Adipocyte (in vitro differentiated cells): ENCODE results near the gene DAAM1.

ENCODE experiments used
- DNase-seq: peaks from one replicate; pipeline ENCODE4 v3.0.0-alpha.2; 2015; ENCODE audit warnings: low read depth
- H3K27me3 ChIP-seq: replicated peaks from 2 replicates; pipeline ENCODE4 v1.7.0; 2013; ENCODE audit warnings: mild to moderate bottlenecking, low read length, moderate library complexity; ENCODE audit not compliant: control insufficient read depth, insufficient read depth
- H3K36me3 ChIP-seq: 2 replicates; pipeline ENCODE4 v1.7.0; 2013; ENCODE audit warnings: low read length, mild to moderate bottlenecking, moderate library complexity; ENCODE audit not compliant: control insufficient read depth, insufficient read depth, severe bottlenecking
- H3K4me1 ChIP-seq: 2 replicates; pipeline ENCODE4 v1.7.0; 2013; ENCODE audit warnings: mild to moderate bottlenecking, low read length, moderate library complexity; ENCODE audit not compliant: control insufficient read depth, insufficient read depth
- H3K4me3 ChIP-seq: 2 replicates; pipeline ENCODE4 v1.7.0; 2013; ENCODE audit warnings: mild to moderate bottlenecking, low read length, moderate library complexity
- H3K9ac ChIP-seq: 2 replicates; pipeline ENCODE4 v1.7.0; 2013; ENCODE audit warnings: mild to moderate bottlenecking, low read length, moderate library complexity
- H3K9me3 ChIP-seq: 2 replicates; pipeline ENCODE4 v1.7.0; 2013; ENCODE audit warnings: mild to moderate bottlenecking, low read length, moderate library complexity; ENCODE audit not compliant: control insufficient read depth

The DAAM1 gene

DNA sequence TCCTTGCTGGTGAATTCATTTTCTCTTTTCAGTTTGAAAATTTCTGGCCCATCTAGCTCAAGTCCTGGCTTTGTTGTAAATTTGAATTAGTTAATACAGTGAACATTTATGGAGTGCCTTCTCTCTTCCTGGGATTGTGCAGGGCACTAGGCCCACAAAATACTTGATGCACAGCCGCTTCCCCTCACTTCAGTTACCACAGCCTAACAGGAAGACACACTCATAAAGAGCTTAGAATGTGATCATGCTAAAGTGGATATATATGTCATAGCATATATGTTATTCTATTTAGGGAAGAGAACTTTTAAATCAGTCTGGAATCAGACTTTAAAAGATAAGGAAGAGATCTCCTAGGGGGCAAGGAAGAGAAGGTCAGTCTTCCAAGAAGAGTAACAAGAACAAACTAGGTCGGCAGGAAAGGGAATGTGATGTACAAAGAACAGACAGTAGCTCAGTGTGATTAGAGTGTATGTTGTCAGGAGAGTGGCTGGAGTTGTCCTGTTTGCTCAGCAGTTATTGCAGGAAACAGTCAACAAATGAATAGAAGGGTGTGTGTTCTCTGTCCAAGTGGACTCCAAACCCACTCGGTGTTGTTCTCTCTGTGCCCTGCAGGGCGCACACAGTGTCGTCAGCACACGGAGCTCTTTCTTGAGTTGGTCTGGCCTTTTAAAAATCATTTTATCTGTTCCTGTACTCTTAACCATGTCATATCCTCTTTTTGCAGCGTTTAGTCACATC is 74.4 kb downstream of the DAAM1 start:
- H3K4me1 ChIP-seq = no peaks in the 10 kb centered on the region
- no peak overlapping the region for H3K4me3 ChIP-seq
- peaks cover 16% of the 10 kb centered on the region for H3K36me3 ChIP-seq
- DNase-seq = no peak
- no peaks in the 10 kb centered on the region for H3K9me3 ChIP-seq
- no peaks in the 10 kb centered on the region for H3K27me3 ChIP-seq
- no peak overlapping the region for H3K9ac ChIP-seq

DNA sequence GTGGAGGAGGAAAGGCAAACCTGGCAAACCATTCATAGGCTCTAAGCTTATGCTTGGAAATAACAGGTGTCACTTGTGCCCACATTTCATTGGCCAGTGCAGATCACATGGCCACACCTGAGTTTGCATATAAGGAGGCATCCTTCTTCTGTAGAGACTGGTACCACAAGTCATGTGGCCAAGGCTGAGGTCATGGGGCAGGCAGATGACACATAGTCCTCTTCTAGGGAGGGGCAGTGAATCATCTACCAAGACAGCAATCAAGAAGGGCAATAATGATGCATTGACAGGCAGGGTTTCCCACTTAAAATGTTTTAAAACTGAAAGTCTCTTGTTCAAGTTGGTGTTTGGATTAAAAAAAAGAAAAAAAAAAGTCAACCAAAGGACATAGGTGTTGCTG is 77.3 kb downstream of the DAAM1 start:
- no peaks in the 10 kb centered on the region for H3K9me3 ChIP-seq
- H3K4me1 ChIP-seq = no peaks in the 10 kb centered on the region
- no peak overlapping the region for H3K9ac ChIP-seq
- H3K4me3 ChIP-seq = no peak overlapping the region
- no peaks in the 10 kb centered on the region for H3K27me3 ChIP-seq
- DNase-seq = no peak
- H3K36me3 ChIP-seq = peaks cover 24% of the 10 kb centered on the region

DNA sequence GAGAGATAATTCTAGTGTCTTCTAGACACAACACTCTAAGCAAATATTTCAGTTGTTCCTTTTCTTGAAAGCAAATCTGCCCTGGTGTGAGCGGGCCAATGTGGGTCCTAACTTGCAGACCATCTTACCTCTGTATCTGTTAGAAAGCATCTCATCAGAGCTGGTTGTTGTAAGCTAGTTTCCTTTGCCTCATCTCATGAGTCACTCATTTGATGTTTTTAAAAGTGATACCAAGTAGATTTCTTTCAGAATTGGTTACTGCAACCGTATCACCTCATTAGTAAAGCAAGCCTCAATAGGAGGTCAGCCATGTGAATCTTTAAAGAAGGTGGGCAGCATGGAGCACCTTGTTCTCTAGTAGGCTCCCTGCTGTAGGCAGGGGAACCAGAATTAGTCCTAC is 78.6 kb downstream of the DAAM1 start:
- Histone ChIP-seq H3K27me3 (no peaks in the 10 kb centered on the region), H3K9me3 (no peaks in the 10 kb centered on the region), H3K9ac (no peak overlapping the region), H3K36me3 (peaks cover 24% of the 10 kb centered on the region), H3K4me3 (no peak overlapping the region), H3K4me1 (peaks cover 10% of the 10 kb centered on the region)
- DNase-seq = no peak

DNA sequence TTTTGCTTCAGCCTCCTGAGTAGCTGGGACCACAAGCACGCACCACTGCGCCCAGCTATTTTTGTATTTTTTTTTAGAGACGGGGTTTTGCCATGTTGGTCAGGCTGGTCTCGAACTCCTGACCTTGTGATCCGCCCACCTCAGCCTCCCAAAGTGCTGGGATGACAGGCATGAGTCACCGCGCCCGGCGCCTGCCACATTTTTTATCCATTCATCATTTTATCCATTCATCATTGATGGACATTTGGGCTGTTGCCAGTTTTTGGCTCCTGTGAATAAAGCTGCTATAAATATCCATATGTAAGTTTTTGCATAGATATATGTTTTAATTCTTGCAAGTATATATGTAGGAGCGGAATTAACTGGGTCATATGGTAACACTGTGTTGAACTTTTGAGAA is 79.5 kb downstream of the DAAM1 start:
- no peak for DNase-seq
- peaks cover 24% of the 10 kb centered on the region for H3K36me3 ChIP-seq
- H3K4me1 ChIP-seq = peaks cover 16% of the 10 kb centered on the region
- no peak overlapping the region for H3K4me3 ChIP-seq
- H3K27me3 ChIP-seq = no peaks in the 10 kb centered on the region
- no peaks in the 10 kb centered on the region for H3K9me3 ChIP-seq
- H3K9ac ChIP-seq = no peak overlapping the region

DNA sequence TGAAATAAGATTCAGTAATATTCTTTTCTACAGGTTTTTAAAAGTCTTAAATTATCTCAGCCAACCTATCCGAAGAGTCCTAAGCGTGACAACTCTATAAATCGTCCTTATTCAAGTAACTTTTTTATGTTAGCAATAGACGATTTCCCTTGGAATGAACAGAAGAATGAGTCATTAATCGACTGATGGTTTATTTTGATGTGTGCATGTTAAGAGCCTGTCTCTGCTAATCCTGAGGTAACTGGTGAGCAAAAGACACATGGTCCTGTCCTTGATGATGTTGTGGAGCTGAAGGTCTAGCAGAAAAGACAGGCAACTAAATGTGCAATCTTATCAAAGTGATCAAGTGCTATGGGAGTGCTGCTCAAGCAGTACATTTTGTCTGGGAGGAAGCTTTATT is 80.4 kb downstream of the DAAM1 start:
- H3K36me3 ChIP-seq = peaks cover 21% of the 10 kb centered on the region
- no peaks in the 10 kb centered on the region for H3K9me3 ChIP-seq
- H3K4me1 ChIP-seq = peaks cover 21% of the 10 kb centered on the region
- DNase-seq = no peak
- H3K27me3 ChIP-seq = no peaks in the 10 kb centered on the region
- no peak overlapping the region for H3K9ac ChIP-seq
- H3K4me3 ChIP-seq = no peak overlapping the region

DNA sequence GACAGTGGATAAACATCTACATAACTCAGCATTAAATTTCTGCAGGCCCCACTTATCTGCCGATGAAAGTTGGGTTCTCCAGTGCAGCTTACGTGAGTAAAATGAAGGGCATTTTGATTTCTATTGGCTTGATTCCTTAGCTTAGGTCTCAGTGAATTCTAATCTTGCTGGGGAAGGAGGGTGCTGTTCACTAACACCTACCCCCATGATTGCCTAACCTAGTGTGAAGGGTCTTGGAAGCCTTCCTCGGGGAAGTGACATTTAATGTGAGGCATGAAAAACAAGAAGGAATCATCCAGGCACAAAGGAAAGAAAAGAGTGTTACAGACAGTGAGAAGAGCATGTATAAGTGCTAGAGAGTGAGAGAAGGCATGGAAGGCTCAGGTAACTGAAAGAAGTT is 81.0 kb downstream of the DAAM1 start:
- Histone ChIP-seq H3K27me3 (no peaks in the 10 kb centered on the region), H3K4me3 (no peak overlapping the region), H3K36me3 (peaks cover 16% of the 10 kb centered on the region), H3K4me1 (peaks cover 27% of the 10 kb centered on the region), H3K9ac (no peak overlapping the region), H3K9me3 (no peaks in the 10 kb centered on the region)
- no peak for DNase-seq

DNA sequence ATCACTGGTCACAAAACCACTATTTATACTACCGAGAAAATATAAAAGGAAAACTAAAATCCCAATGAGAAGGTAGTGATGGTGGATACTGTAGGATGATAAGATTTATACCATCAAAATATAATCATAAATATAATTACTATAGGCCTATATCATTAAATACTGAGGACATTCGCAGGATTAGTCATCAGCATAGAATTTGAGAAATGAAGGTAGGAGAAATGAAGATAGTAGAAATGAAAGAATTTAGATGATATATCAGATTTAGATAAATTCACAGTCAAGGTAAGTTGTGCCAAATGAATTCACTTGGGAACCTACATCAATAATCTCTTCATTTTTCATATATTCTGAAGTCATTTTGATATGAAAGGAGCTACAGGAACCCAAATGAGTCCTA is 82.8 kb downstream of the DAAM1 start:
- Histone ChIP-seq H3K9ac (no peak overlapping the region), H3K4me3 (no peak overlapping the region), H3K9me3 (no peaks in the 10 kb centered on the region), H3K36me3 (peaks cover 8% of the 10 kb centered on the region), H3K27me3 (no peaks in the 10 kb centered on the region), H3K4me1 (peaks cover 45% of the 10 kb centered on the region)
- no peak for DNase-seq

DNA sequence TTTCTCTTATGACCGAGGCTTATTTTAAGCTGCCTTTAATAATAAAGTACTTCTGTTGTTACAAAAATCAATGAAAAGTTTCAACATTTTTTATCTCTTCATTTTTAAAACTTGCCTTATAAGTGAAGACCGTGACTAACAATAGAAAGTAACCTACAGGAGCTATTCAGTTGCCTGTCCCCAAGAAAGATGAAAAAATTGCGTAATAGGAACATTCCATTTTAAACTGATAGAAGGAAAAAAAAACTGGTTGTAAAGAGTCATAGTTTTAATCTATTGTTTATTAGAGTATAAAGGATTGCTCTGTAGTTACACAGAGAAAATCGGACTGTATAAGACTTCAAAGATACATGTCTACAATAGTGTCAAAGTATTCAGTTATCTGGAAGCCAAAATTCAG is 83.3 kb downstream of the DAAM1 start:
- Histone ChIP-seq H3K9me3 (no peaks in the 10 kb centered on the region), H3K36me3 (peaks cover 8% of the 10 kb centered on the region), H3K9ac (no peak overlapping the region), H3K4me1 (peaks cover 48% of the 10 kb centered on the region), H3K4me3 (no peak overlapping the region), H3K27me3 (no peaks in the 10 kb centered on the region)
- DNase-seq = peak; percentile 65

DNA sequence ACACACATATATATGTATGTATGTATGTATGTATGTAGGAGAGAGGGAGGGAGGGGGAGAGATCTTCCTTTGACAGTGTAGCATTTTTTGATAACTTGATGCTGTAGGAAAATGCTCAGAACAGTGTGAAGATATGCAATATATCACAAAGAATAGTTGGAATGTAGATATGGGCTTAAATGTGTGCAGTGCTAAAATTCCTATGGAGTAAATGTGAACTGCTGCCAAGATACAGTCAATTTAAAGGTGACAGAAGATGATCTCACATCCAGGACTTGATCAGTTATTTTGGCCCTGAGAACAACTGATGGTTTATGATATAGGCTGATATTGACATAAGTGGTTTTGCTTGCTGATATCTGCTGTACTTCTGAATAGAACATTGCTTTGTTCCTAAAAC is 84.2 kb downstream of the DAAM1 start:
- no peak overlapping the region for H3K4me3 ChIP-seq
- DNase-seq = no peak
- H3K9me3 ChIP-seq = no peaks in the 10 kb centered on the region
- peaks cover 8% of the 10 kb centered on the region for H3K36me3 ChIP-seq
- peaks cover 50% of the 10 kb centered on the region for H3K4me1 ChIP-seq
- no peak overlapping the region for H3K9ac ChIP-seq
- no peaks in the 10 kb centered on the region for H3K27me3 ChIP-seq

DNA sequence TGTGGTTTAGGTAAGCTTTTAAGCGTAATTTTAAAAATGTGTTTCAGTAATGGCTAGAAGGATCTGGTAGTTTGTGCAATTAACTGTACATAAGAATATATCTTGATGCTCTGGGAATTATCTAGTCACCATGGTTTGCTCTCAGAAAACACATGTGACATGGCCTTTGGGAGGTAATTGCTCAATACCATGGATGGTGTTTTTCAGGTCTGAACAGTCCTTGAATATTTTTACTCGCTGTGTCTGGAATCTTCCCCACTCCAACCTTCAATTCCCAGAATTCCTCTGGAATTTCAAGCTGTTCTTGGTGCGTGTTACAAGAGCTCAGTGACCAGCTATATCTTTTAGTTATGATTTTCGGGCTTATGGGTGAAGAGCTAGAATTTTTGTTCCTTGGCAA is 85.3 kb downstream of the DAAM1 start:
- H3K9me3 ChIP-seq = no peaks in the 10 kb centered on the region
- no peak for DNase-seq
- H3K9ac ChIP-seq = no peak overlapping the region
- H3K4me3 ChIP-seq = no peak overlapping the region
- H3K4me1 ChIP-seq = peaks cover 61% of the 10 kb centered on the region
- H3K36me3 ChIP-seq = peaks cover 8% of the 10 kb centered on the region
- no peaks in the 10 kb centered on the region for H3K27me3 ChIP-seq

DNA sequence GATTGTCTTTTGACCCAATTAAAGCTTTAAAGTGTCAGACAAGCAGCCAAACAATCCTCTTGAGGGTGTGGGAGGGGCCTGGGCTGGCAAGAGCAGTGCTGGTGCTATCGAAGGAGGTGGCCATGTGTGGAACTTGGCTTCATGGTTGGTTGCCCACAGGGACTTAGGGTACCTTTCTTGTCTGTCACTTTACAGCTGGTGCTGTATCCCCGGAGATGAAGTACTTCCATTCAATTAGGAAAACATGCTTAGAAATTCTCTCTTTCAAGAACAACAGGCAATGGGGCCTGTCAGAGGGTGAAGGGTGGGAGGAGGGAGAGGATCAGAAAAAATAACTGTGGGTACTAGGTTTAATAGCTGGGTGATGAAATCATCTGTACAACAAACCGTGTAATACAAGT is 86.5 kb downstream of the DAAM1 start:
- H3K27me3 ChIP-seq = no peaks in the 10 kb centered on the region
- DNase-seq = no peak
- peak overlapping the region; percentile 18 for H3K4me3 ChIP-seq
- peak overlapping the region; percentile 31 for H3K9ac ChIP-seq
- H3K4me1 ChIP-seq = peaks cover 65% of the 10 kb centered on the region
- H3K36me3 ChIP-seq = no peaks in the 10 kb centered on the region
- H3K9me3 ChIP-seq = no peaks in the 10 kb centered on the region

DNA sequence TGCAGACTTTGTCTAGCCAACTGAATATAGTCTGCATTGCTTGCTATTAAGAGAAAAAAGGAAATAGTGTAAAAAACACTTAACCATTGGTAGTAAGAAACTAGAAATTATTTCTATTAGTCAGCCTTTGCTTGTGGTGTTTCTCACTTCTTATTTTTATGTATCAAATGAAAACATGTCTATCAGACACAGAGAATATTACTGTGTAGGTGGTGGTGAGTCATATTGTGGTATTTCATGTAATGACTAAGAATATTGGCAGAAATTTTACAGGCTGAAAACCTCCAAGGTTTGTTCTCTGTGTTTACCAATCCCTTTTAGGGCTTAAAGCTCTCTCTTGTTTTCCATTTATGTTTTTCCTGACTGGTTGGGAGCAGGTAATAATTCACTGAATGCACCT is 87.2 kb downstream of the DAAM1 start:
- H3K4me3 ChIP-seq = peak overlapping the region; percentile 18
- peaks cover 65% of the 10 kb centered on the region for H3K4me1 ChIP-seq
- H3K9me3 ChIP-seq = no peaks in the 10 kb centered on the region
- H3K9ac ChIP-seq = peak overlapping the region; percentile 31
- H3K36me3 ChIP-seq = no peaks in the 10 kb centered on the region
- peak; percentile 82 for DNase-seq
- no peaks in the 10 kb centered on the region for H3K27me3 ChIP-seq
